ENCODE results near the gene PRR23B.
"Not testable (repeated sequence)": the region's sequence is repeated elsewhere in the genome, so short reads cannot be mapped to it uniquely, and the experiment has no call there.

The PRR23B gene

DNA sequence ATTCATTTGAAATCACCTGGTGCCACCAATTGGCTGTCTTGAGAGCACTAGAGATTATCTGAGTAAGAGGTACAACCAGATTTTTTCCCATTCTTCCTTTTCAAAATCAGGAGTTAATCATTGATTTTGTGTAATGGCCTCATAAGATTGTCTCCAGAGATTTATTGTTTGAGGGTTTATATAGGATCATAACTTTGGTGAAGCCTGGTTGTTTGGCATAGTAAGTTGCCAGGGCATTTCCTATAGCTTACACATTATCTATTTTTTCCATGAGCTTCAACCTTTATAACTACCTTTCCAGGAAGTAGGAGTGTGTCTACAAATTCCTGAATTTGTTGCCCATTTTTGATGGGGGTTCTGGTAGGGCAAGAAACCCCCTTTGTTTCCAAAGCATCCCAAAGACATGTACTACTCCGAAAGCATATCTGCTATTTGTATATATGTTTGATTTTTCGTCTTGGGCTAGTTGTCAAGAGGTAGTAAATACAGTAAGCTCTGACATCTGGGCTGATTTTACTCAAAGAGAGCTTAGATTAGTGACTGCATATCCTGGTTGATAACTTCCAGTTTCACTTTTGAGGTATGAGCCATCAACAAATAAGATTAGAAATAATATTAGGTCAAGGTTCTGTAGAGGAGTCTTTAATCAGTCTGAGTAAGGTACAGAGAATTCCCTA is 11.7 kb upstream of the PRR23B start:
- Histone ChIP-seq H3K9me2 (ENCODE audit: low read depth, low read length) (no peaks in the 10 kb centered on the region), H3K27ac (ENCODE audit: low read depth, low read length, poor library complexity, severe bottlenecking) (no peak overlapping the region), H3K9ac (ENCODE audit: low read length) (no peak overlapping the region), H4K20me1 (ENCODE audit: insufficient read depth, low read length) (no peaks in the 10 kb centered on the region), H3K4me2 (ENCODE audit: low read length) (no peak overlapping the region), H3K4me3 (ENCODE audit: low read depth, low read length, poor library complexity, severe bottlenecking) (no peak overlapping the region), H3K36me3 (ENCODE audit: insufficient read depth, low read length) (no peaks in the 10 kb centered on the region), H3K9me3 (ENCODE audit: low read length) (peaks cover 3% of the 10 kb centered on the region; the same call in 1 of the 2 replicates), H2AFZ (ENCODE audit: low read length) (no peak overlapping the region), H3K4me1 (ENCODE audit: insufficient read depth, low read length, severe bottlenecking) (no peaks in the 10 kb centered on the region), H3K79me2 (ENCODE audit: insufficient read depth, low read length) (no peaks in the 10 kb centered on the region), H3F3A (ENCODE audit: insufficient read depth, low read length) (no peaks in the 10 kb centered on the region), H3K27me3 (ENCODE audit: insufficient read depth, low read length) (no peaks in the 10 kb centered on the region)
- TF ChIP-seq, protein P1, sequence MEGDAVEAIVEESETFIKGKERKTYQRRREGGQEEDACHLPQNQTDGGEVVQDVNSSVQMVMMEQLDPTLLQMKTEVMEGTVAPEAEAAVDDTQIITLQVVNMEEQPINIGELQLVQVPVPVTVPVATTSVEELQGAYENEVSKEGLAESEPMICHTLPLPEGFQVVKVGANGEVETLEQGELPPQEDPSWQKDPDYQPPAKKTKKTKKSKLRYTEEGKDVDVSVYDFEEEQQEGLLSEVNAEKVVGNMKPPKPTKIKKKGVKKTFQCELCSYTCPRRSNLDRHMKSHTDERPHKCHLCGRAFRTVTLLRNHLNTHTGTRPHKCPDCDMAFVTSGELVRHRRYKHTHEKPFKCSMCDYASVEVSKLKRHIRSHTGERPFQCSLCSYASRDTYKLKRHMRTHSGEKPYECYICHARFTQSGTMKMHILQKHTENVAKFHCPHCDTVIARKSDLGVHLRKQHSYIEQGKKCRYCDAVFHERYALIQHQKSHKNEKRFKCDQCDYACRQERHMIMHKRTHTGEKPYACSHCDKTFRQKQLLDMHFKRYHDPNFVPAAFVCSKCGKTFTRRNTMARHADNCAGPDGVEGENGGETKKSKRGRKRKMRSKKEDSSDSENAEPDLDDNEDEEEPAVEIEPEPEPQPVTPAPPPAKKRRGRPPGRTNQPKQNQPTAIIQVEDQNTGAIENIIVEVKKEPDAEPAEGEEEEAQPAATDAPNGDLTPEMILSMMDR (IDR thresholded peaks at IDR 0.05; ENCODE audit: low read length): no peak
- no peak for TF ChIP-seq EZH2 (IDR thresholded peaks at IDR 0.05; ENCODE audit: borderline replicate concordance, low read length)

GRCh38 chr3:139030576-139030975 is 9.8 kb upstream of the PRR23B start:
- H3K9me2 ChIP-seq (ENCODE audit: low read depth, low read length); H3K27ac ChIP-seq (ENCODE audit: low read depth, low read length, poor library complexity, severe bottlenecking); H2AFZ ChIP-seq (ENCODE audit: low read length); H4K20me1 ChIP-seq (ENCODE audit: insufficient read depth, low read length); H3K4me1 ChIP-seq (ENCODE audit: insufficient read depth, low read length, severe bottlenecking); H3K4me3 ChIP-seq (ENCODE audit: low read depth, low read length, poor library complexity, severe bottlenecking); H3K9ac ChIP-seq (ENCODE audit: low read length); H3K4me2 ChIP-seq (ENCODE audit: low read length); H3K79me2 ChIP-seq (ENCODE audit: insufficient read depth, low read length); H3K27me3 ChIP-seq (ENCODE audit: insufficient read depth, low read length); H3F3A ChIP-seq (ENCODE audit: insufficient read depth, low read length); H3K9me3 ChIP-seq (ENCODE audit: low read length); H3K36me3 ChIP-seq (ENCODE audit: insufficient read depth, low read length): not testable (repeated sequence)

GRCh38 chr3:139024968-139025367 is 4.2 kb upstream of the PRR23B start:
- H3K9me2 ChIP-seq (ENCODE audit: low read depth, low read length): no peaks in the 10 kb centered on the region
- no peak overlapping the region for H3K27ac ChIP-seq (ENCODE audit: low read depth, low read length, poor library complexity, severe bottlenecking)
- H2AFZ ChIP-seq (ENCODE audit: low read length): no peak overlapping the region
- no peak overlapping the region for H3K4me2 ChIP-seq (ENCODE audit: low read length)
- no peaks in the 10 kb centered on the region for H4K20me1 ChIP-seq (ENCODE audit: insufficient read depth, low read length)
- no peaks in the 10 kb centered on the region for H3K36me3 ChIP-seq (ENCODE audit: insufficient read depth, low read length)
- H3K79me2 ChIP-seq (ENCODE audit: insufficient read depth, low read length): no peaks in the 10 kb centered on the region
- TF ChIP-seq, protein P1 (IDR thresholded peaks at IDR 0.05; ENCODE audit: low read length): no peak
- TF ChIP-seq EZH2 (IDR thresholded peaks at IDR 0.05; ENCODE audit: borderline replicate concordance, low read length): no peak
- H3F3A ChIP-seq (ENCODE audit: insufficient read depth, low read length): no peaks in the 10 kb centered on the region
- H3K9me3 ChIP-seq (ENCODE audit: low read length): no peaks in the 10 kb centered on the region
- H3K4me3 ChIP-seq (ENCODE audit: low read depth, low read length, poor library complexity, severe bottlenecking): no peak overlapping the region
- H3K4me1 ChIP-seq (ENCODE audit: insufficient read depth, low read length, severe bottlenecking): no peaks in the 10 kb centered on the region
- no peaks in the 10 kb centered on the region for H3K27me3 ChIP-seq (ENCODE audit: insufficient read depth, low read length)
- H3K9ac ChIP-seq (ENCODE audit: low read length): no peak overlapping the region
